ENCODE measurements around the gene LSR. TPM values are rescaled to one million over a fixed set of nuclear protein-coding genes. Genes with fewer than 3 reads are reported as not detected.

Gene LSR
- total and polyA plus RNA-seq, 8 donors, result 50.6 to 130 (median 61.4) TPM

- H3K27me3 ChIP-seq, result peaks cover 0 to 31% of the 10 kb centered on the region in 2 donors
- H3K9me3 ChIP-seq, result no peaks in the 10 kb centered on the region
- peaks cover 0 to 7% of the 10 kb centered on the region in 2 donors for H3K4me1 ChIP-seq
- no peak for ATAC-seq
- no peak overlapping the region for H3K4me3 ChIP-seq
- intact Hi-C loops (cut with DNase I), result no loop called here
- no peak overlapping the region for H3K27ac ChIP-seq
- no peak for TF ChIP-seq CTCF (IDR thresholded peaks at IDR 0.05)
- no peaks in the 10 kb centered on the region for H3K36me3 ChIP-seq
- no peak for DNase-seq
Observed at GRCh38 chr19:35288331-35288730, 39.5 kb downstream of the LSR start.

GRCh38 chr19:35288906-35289305, 40.1 kb downstream of the LSR start:
- Histone ChIP-seq H3K27me3 (peaks cover 0 to 32% of the 10 kb centered on the region in 2 donors), H3K27ac (no peak overlapping the region), H3K4me3 (no peak overlapping the region), H3K4me1 (peaks cover 0 to 7% of the 10 kb centered on the region in 2 donors), H3K9me3 (no peaks in the 10 kb centered on the region), H3K36me3 (no peaks in the 10 kb centered on the region)
- no peak for ATAC-seq
- no peak for DNase-seq
- TF ChIP-seq CTCF (IDR thresholded peaks at IDR 0.05), result no peak
- intact Hi-C loops (cut with DNase I), result no loop called here

GRCh38 chr19:35290381-35291127, 41.8 kb downstream of the LSR start:
- DNase-seq (no peak), ATAC-seq (no peak)
- no peak for TF ChIP-seq CTCF (IDR thresholded peaks at IDR 0.05)
- H3K4me1 ChIP-seq, result peaks cover 0 to 1% of the 10 kb centered on the region in 2 donors
- peaks cover 0 to 46% of the 10 kb centered on the region in 2 donors for H3K27me3 ChIP-seq
- no peaks in the 10 kb centered on the region for H3K9me3 ChIP-seq
- intact Hi-C loops (cut with DNase I), result no loop called here
- no peak overlapping the region for H3K4me3 ChIP-seq
- H3K36me3 ChIP-seq, result no peaks in the 10 kb centered on the region
- no peak overlapping the region for H3K27ac ChIP-seq

GRCh38 chr19:35291259-35291658, 42.5 kb downstream of the LSR start:
- peaks cover 0 to 5% of the 10 kb centered on the region in 2 donors for H3K4me1 ChIP-seq
- no peak overlapping the region for H3K27ac ChIP-seq
- H3K36me3 ChIP-seq, result no peaks in the 10 kb centered on the region
- H3K27me3 ChIP-seq, result peaks cover 0 to 53% of the 10 kb centered on the region in 2 donors
- no peak for DNase-seq
- intact Hi-C loops (cut with DNase I), result no loop called here
- no peaks in the 10 kb centered on the region for H3K9me3 ChIP-seq
- no peak overlapping the region for H3K4me3 ChIP-seq
- TF ChIP-seq CTCF (IDR thresholded peaks at IDR 0.05), result no peak
- no peak for ATAC-seq

- intact Hi-C loops (cut with DNase I), result no loop called here
- H3K27me3 ChIP-seq, result peaks cover 0 to 56% of the 10 kb centered on the region in 2 donors
- no peak for DNase-seq
- no peaks in the 10 kb centered on the region for H3K36me3 ChIP-seq
- no peak for ATAC-seq
- no peak within 1 kb of the TSS for H3K4me3 ChIP-seq
- H3K9me3 ChIP-seq, result no peaks in the 10 kb centered on the region
- no peak for TF ChIP-seq CTCF (IDR thresholded peaks at IDR 0.05)
- H3K27ac ChIP-seq, result no peak within 1 kb of the TSS
- peaks cover 0 to 5% of the 10 kb centered on the region in 2 donors for H3K4me1 ChIP-seq
Observed at GRCh38 chr19:35291916-35292315, 43.1 kb downstream of the LSR start, which contains the start of gene MAG. MAG (plus strand) TSS chr19:35292161; CDS start chr19:35295409, 3,248 bp downstream.
